HL-60 (cell line): ENCODE data around the gene KIAA1549.
"Not testable (repeated sequence)": the region's sequence is repeated elsewhere in the genome, so short reads cannot be mapped to it uniquely, and the experiment has no call there.

Source experiments
- DNase-seq, 2 experiments: peaks; one replicate each; pipeline ENCODE4 v3.0.0-alpha.2; 2010 to 2020; ENCODE audit warnings: low read depth in 1 of 2, low spot score in 1 of 2
- H3K27ac ChIP-seq: fragments of 250-450 bp; sonication (Bioruptor Pico); replicated peaks from 2 replicates; pipeline ENCODE4 v1.5.1; 2020; ENCODE audit warnings: mild to moderate bottlenecking, moderate library complexity
- H3K27me3 ChIP-seq: fragments of 250-450 bp; sonication (Bioruptor Pico); 2 replicates; pipeline ENCODE4 v1.5.1; 2021; ENCODE audit warnings: mild to moderate bottlenecking, moderate library complexity; ENCODE audit not compliant: insufficient read depth, poor library complexity, severe bottlenecking
- H3K4me3 ChIP-seq: replicated peaks from 2 replicates; pipeline ENCODE4 v1.5.1; 2011; ENCODE audit warnings: mild to moderate bottlenecking, control low read depth, low read length; ENCODE audit not compliant: insufficient read depth
- GABPA ChIP-seq: IDR thresholded peaks from 2 replicates; pipeline ENCODE4 v1.6.1; 2012; ENCODE audit warnings: low read depth
- POLR2AphosphoS5 ChIP-seq: IDR thresholded peaks from 2 replicates; pipeline ENCODE4 v1.6.1; 2012; ENCODE audit warnings: low read depth
- SPI1 ChIP-seq: IDR thresholded peaks from 2 replicates; pipeline ENCODE4 v1.6.1; 2012; ENCODE audit warnings: low read depth, mild to moderate bottlenecking, borderline replicate concordance
- TF ChIP-seq, protein P1 (sequence below): IDR thresholded peaks from 2 replicates; pipeline ENCODE4 v1.6.1; 2012; ENCODE audit warnings: low read depth; ENCODE audit not compliant: insufficient replicate concordance
- TF ChIP-seq, protein P2 (sequence below): IDR thresholded peaks from one replicate; pipeline ENCODE4 v1.5.1; 2011; ENCODE audit warnings: low read length, control low read depth, inconsistent platforms; ENCODE audit not compliant: insufficient read depth

The KIAA1549 gene

DNA sequence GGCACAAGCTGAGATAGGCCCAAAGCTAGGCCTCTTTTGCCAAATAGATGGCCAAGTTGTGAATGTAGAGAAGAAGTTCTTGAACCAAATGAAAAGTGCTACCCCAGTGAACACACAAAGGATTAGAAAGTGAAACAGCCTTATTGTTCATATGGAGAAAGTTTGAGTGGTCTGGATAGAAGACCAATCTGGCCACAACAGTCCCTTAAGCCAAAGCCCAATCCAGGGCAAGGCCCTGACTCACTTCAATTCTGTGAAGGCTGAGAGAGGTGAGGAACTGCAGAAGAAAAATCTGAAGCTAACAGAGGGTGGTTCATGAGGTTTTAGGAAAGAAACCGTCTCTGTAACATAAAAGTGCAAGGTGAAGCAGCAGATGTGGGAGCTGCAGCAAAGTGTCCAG is 164.5 kb downstream of the KIAA1549 start:
- Histone ChIP-seq H3K4me3 (no peak overlapping the region), H3K27me3 (no peaks in the 10 kb centered on the region), H3K27ac (no peak overlapping the region)
- TF ChIP-seq, protein P1, sequence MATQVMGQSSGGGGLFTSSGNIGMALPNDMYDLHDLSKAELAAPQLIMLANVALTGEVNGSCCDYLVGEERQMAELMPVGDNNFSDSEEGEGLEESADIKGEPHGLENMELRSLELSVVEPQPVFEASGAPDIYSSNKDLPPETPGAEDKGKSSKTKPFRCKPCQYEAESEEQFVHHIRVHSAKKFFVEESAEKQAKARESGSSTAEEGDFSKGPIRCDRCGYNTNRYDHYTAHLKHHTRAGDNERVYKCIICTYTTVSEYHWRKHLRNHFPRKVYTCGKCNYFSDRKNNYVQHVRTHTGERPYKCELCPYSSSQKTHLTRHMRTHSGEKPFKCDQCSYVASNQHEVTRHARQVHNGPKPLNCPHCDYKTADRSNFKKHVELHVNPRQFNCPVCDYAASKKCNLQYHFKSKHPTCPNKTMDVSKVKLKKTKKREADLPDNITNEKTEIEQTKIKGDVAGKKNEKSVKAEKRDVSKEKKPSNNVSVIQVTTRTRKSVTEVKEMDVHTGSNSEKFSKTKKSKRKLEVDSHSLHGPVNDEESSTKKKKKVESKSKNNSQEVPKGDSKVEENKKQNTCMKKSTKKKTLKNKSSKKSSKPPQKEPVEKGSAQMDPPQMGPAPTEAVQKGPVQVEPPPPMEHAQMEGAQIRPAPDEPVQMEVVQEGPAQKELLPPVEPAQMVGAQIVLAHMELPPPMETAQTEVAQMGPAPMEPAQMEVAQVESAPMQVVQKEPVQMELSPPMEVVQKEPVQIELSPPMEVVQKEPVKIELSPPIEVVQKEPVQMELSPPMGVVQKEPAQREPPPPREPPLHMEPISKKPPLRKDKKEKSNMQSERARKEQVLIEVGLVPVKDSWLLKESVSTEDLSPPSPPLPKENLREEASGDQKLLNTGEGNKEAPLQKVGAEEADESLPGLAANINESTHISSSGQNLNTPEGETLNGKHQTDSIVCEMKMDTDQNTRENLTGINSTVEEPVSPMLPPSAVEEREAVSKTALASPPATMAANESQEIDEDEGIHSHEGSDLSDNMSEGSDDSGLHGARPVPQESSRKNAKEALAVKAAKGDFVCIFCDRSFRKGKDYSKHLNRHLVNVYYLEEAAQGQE, result no peak
- TF ChIP-seq SPI1 (no peak), POLR2AphosphoS5 (no peak), GABPA (no peak)
- TF ChIP-seq, protein P2, sequence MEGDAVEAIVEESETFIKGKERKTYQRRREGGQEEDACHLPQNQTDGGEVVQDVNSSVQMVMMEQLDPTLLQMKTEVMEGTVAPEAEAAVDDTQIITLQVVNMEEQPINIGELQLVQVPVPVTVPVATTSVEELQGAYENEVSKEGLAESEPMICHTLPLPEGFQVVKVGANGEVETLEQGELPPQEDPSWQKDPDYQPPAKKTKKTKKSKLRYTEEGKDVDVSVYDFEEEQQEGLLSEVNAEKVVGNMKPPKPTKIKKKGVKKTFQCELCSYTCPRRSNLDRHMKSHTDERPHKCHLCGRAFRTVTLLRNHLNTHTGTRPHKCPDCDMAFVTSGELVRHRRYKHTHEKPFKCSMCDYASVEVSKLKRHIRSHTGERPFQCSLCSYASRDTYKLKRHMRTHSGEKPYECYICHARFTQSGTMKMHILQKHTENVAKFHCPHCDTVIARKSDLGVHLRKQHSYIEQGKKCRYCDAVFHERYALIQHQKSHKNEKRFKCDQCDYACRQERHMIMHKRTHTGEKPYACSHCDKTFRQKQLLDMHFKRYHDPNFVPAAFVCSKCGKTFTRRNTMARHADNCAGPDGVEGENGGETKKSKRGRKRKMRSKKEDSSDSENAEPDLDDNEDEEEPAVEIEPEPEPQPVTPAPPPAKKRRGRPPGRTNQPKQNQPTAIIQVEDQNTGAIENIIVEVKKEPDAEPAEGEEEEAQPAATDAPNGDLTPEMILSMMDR, result no peak
- no peak for DNase-seq

DNA sequence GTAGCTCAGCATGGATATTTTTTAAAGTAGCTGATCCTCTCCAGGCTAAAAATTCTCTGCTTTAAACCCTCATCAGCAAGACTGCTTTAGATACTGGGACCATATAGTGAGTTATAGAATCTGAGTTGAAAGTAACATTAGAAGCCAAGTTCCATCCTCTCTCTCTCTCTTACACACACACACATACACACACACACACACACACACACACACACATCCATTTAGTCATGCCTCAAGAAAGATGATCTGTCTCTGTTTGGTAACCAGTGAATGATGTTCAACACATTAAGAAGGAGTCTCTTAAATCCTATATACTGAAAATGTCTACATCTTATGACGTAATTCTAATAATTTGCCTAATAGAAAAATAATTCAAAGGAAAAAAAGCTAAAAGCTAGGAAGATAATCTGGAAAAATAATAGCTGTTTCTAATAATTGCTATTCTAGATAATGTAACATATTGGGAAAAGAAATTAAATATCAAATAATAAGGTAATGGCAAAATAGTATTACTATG is 166.3 kb downstream of the KIAA1549 start:
- Histone ChIP-seq H3K27ac (no peak overlapping the region), H3K27me3 (no peaks in the 10 kb centered on the region), H3K4me3 (no peak overlapping the region)
- TF ChIP-seq, protein P1, result no peak
- no peak for TF ChIP-seq SPI1
- TF ChIP-seq, protein P2, result no peak
- no peak for TF ChIP-seq GABPA
- TF ChIP-seq POLR2AphosphoS5, result no peak
- DNase-seq, result no peak

DNA sequence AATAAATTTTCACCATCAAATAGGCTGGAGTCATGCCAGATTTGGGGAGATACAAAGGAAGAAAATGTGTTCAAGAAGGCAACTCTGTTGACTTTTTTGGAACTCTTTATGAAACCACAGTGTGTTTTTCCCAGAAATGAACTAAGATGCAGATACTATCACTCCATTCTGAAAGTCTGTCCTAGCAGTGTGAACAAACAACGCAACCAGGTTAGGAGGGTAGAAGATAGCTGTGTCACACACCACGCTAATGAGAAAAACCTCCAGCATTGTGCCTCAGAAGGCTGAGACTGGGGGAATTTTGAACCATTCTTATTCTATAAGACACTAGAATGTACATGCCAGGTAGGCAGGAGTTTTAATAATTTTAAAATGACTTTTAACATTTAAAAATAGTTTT is 167.2 kb downstream of the KIAA1549 start:
- TF ChIP-seq, protein P1, result no peak
- no peak overlapping the region for H3K27ac ChIP-seq

DNA sequence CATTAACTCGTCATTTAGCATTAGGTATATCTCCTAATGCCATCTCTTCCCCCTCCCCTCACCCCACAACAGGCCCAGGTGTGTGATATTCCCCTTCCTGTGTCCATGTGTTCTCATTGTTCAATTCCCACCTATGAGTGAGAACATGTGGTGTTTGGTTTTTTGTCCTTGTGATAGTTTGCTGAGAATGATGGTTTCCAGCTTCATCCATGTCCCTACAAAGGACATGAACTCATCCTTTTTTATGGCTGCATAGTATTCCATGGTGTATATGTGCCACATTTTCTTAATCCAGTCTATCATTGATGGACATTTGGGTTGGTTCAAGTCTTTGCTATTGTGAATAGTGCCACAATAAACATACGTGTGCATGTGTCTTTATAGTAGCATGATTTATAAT is 169.9 kb downstream of the KIAA1549 start:
- H3K27me3 ChIP-seq, H3K27ac ChIP-seq, DNase-seq: not testable (repeated sequence)

More for the DNA sequence above, 167.2 kb downstream of the KIAA1549 start:
- no peak for DNase-seq
- no peaks in the 10 kb centered on the region for H3K27me3 ChIP-seq
- H3K4me3 ChIP-seq, result no peak overlapping the region

More for the DNA sequence above, 169.9 kb downstream of the KIAA1549 start:
- H3K4me3 ChIP-seq, result not testable (repeated sequence)
